Measurements from ENCODE around the gene NELL2.

Gene NELL2

GRCh38 chr12:44611538-44611937, 264.6 kb downstream of the NELL2 start:
- TF ChIP-seq ZNF274 (IDR thresholded peaks at IDR 0.05; ENCODE audit: low read depth, low read length), result no peak
- H3K4me3 ChIP-seq (ENCODE audit: low read length), result no peak overlapping the region

GRCh38 chr12:44603701-44604100, 272.4 kb downstream of the NELL2 start:
- no peak overlapping the region for H3K4me3 ChIP-seq (ENCODE audit: low read length)
- no peak for TF ChIP-seq ZNF274 (IDR thresholded peaks at IDR 0.05; ENCODE audit: low read depth, low read length)

- TF ChIP-seq ZNF274 (IDR thresholded peaks at IDR 0.05; ENCODE audit: low read depth, low read length), result no peak
- H3K4me3 ChIP-seq (ENCODE audit: low read length), result no peak overlapping the region
Observed at GRCh38 chr12:44592626-44593025, 283.5 kb downstream of the NELL2 start.

DNA sequence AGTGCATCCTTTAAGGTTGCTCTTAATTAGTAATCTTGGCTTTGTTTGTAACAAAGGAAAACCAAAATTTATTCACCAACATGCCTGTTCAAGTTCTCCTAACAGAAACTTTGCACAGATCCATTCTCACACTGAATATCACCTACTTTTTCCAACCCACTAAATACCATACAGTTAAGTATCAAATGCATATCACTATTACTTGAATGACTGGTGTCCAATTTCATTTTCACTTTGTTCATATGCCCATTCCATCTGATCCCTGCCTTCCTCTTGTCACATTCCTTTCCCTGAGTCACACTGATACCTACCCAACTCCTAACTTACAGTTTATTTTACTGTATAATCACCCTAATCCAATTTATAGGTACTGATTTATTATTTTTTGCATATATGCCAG, 286.4 kb downstream of the NELL2 start:
- no peak overlapping the region for H3K4me3 ChIP-seq (ENCODE audit: low read length)
- TF ChIP-seq ZNF274 (IDR thresholded peaks at IDR 0.05; ENCODE audit: low read depth, low read length), result no peak

DNA sequence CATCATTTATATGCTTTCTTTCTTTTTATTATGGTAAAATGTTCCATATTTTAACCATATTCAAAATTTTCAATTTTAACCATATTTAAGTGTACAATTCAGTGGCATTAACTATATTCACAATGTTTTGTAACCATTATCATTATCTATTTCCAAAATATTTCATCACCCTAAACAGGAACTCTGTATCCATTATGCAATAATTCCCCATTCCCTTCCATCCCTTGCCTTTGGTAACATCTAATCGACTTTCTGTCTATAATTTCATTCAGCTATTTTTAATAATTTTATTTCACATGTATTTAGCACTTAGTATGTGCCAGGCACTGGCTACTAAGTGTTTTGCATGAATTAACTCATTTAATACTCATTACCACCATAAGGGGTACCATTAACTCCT, 287.5 kb downstream of the NELL2 start:
- TF ChIP-seq ZNF274 (IDR thresholded peaks at IDR 0.05; ENCODE audit: low read depth, low read length), result no peak
- H3K4me3 ChIP-seq (ENCODE audit: low read length), result no peak overlapping the region

DNA sequence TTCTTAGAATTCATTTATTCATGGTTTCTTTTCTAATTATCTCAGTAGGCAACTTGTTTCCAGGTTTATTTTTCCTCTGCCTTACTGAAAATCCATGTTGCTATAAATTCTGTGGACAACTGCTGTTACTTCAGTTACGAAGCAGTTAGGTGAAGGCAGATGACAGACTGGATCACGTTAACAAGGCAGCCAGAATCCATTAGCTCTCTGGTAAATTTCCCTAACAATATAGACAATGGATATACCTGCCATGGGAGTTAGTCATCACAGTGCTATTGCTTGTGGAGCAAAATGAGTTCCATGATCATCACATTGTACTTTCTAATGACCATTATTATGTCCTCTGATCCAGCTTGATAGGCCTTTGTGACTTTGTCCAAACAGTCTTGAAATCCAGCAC, 291.5 kb downstream of the NELL2 start:
- TF ChIP-seq ZNF274 (IDR thresholded peaks at IDR 0.05; ENCODE audit: low read depth, low read length), result no peak
- H3K4me3 ChIP-seq (ENCODE audit: low read length), result no peak overlapping the region

DNA sequence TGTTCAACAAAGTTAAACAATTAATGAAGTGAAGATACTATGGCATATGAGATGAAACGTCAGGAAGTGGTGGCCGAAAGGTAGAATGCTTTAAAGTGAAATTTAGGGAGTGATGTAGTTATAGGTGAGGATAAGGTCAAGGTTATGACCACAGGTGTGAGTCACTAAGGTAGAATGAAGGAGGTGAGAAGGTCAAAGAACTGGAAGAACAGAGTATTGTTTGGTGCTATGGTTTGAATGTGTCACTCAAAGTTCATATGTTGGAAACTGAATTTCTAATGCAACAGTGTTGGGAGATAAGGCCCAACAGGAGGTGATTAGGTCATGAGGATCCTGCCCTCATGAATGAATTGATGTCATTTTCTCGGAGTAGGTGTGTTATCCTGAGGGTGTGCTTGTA, 293.6 kb downstream of the NELL2 start:
- no peak overlapping the region for H3K4me3 ChIP-seq (ENCODE audit: low read length)
- no peak for TF ChIP-seq ZNF274 (IDR thresholded peaks at IDR 0.05; ENCODE audit: low read depth, low read length)

DNA sequence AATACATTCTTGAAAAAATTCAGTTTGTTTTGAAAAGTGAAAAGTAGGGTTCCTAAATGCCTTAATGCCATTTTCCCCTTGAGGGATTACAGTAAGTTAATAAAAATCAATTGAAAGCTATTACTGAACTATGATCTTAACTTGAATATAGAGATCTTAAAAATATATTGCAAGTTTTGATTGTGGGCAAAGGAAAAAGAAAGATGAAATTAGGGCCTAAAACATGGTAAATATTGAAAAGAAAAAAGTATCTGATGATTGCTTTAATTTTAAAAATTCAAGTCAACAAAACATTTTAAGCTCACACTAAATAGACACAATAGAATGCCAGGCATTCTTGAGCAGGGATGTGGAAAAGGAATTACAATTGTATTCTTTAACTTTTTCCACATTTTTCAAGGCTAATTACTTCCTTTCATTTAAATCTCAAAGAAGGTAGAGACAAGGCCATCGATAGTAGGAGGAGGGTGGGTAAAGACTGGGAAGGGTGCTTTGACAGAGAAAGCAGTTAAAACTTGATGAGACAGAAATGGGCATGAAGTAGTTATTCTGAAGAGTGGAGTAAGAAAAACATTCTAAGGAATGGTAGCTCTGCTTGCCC, 294.4 kb downstream of the NELL2 start:
- no peak for TF ChIP-seq ZNF274 (IDR thresholded peaks at IDR 0.05; ENCODE audit: low read depth, low read length)
- no peak overlapping the region for H3K4me3 ChIP-seq (ENCODE audit: low read length)

GRCh38 chr12:44574586-44574985, 301.5 kb downstream of the NELL2 start:
- TF ChIP-seq ZNF274 (IDR thresholded peaks at IDR 0.05; ENCODE audit: low read depth, low read length), result no peak

DNA sequence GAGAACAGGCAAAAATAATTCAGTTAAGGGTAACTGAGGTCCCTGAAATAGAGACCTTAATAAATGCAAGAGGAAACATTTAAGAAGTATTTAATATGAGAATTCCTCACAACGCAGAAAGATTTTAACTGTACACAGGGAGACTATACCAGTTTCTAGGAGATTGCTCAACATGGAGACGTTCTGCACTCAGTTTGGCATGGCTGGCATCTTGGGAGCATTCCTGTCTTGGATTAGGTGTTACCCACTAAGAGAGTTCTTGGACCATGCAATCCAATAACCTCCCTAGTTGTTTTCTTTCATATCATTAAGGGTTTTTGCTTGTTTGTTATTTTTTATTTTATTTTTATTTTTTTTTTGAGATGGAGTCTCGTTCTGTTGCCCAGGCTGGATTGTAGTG, 302.4 kb downstream of the NELL2 start:
- H3K4me3 ChIP-seq (ENCODE audit: low read length), result no peak overlapping the region
- TF ChIP-seq ZNF274 (IDR thresholded peaks at IDR 0.05; ENCODE audit: low read depth, low read length), result no peak

More at GRCh38 chr12:44574586-44574985, 301.5 kb downstream of the NELL2 start:
- H3K4me3 ChIP-seq (ENCODE audit: low read length), result no peak overlapping the region

DNA sequence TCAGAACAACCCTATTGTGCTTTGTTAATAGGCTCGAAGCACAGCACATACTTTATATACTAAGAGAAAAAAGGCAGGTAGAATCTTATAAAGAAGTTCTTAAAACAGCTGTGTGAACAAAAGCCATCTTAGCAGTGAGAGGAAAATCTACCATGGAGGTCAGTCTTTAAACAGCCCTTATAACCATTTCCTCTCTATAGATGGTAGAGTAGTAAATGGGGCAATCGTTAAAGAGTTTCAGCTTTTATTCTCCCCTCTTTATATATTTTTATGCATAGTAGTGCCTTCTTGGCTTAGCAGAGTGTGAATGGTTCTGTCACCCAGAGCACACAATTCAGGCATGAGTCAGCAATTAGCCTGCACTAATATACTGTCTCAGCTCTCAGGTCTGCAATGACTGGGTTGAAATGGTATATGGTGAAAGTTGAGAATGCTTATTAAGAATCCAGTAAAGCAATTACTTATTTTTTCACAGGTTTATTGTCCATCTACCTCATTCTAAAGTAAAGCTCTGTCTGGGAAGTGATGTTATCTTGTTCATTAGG, 305.0 kb downstream of the NELL2 start:
- H3K4me3 ChIP-seq (ENCODE audit: low read length), result no peak overlapping the region
- TF ChIP-seq ZNF274 (IDR thresholded peaks at IDR 0.05; ENCODE audit: low read depth, low read length), result no peak

GRCh38 chr12:44570036-44570583, 306.0 kb downstream of the NELL2 start:
- no peak for TF ChIP-seq ZNF274 (IDR thresholded peaks at IDR 0.05; ENCODE audit: low read depth, low read length)
- no peak overlapping the region for H3K4me3 ChIP-seq (ENCODE audit: low read length)

- H3K4me3 ChIP-seq (ENCODE audit: low read length), result no peak overlapping the region
- no peak for TF ChIP-seq ZNF274 (IDR thresholded peaks at IDR 0.05; ENCODE audit: low read depth, low read length)
Observed at GRCh38 chr12:44565163-44565562, 311.0 kb downstream of the NELL2 start.

- TF ChIP-seq ZNF274 (IDR thresholded peaks at IDR 0.05; ENCODE audit: low read depth, low read length), result no peak
- no peak overlapping the region for H3K4me3 ChIP-seq (ENCODE audit: low read length)
Observed at GRCh38 chr12:44563486-44563885, 312.6 kb downstream of the NELL2 start.

DNA sequence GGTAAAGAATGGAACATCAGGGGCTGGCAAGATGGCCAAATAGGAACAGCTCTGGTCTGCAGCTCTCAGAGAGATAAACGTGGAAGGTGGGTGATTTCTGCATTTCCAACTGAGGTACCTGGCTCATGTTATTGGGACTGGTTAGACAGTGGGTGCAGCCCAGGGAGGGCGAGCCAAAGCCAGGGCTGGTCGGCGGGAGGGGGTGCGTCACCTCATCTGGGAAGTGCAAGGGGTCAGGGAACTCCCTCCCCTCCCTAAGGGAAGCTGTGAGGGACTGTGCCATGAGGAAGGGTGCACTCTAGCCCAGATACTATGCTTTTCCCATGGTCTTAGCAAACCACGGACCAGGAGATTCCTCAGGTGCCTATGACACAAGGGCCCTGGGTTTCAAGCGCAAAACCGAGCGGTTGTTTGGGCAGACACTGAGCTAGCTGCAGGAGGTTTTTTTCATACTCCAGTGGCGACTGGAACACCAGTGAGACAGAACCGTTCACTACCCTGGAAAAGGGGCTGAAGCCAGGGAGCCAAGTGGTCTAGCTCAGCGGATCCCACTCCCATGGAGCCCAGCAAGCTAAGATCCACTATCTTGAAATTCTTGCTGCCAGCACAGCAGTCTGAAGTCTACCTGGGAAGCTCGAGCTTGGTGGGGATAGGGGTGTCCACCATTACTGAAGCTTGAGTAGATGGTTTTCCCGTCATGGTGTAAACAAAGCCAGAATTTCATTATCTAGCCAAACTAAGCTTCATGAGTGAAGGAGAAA, 317.6 kb downstream of the NELL2 start:
- TF ChIP-seq ZNF274 (IDR thresholded peaks at IDR 0.05; ENCODE audit: low read depth, low read length), result no peak
- no peak overlapping the region for H3K4me3 ChIP-seq (ENCODE audit: low read length)
